LNCaP clone FGC (cell line): Measurements from ENCODE around the gene SAMD11.

Source experiments
- DNase-seq: peaks from one replicate; pipeline ENCODE4 v3.0.0-alpha.2; 2011; ENCODE audit warnings: low read depth
- H3K4me3 ChIP-seq: 2 replicates; pipeline ENCODE4 v1.5.1; 2011; ENCODE audit warnings: mild to moderate bottlenecking, low read depth, low read length, control low read depth
- TF ChIP-seq, protein P1 (sequence below): IDR thresholded peaks from 2 replicates; pipeline ENCODE4 v1.5.1; 2012; ENCODE audit warnings: mild to moderate bottlenecking; ENCODE audit not compliant: control insufficient read depth, insufficient read depth; ENCODE audit errors: extremely low read depth

The SAMD11 gene

DNA sequence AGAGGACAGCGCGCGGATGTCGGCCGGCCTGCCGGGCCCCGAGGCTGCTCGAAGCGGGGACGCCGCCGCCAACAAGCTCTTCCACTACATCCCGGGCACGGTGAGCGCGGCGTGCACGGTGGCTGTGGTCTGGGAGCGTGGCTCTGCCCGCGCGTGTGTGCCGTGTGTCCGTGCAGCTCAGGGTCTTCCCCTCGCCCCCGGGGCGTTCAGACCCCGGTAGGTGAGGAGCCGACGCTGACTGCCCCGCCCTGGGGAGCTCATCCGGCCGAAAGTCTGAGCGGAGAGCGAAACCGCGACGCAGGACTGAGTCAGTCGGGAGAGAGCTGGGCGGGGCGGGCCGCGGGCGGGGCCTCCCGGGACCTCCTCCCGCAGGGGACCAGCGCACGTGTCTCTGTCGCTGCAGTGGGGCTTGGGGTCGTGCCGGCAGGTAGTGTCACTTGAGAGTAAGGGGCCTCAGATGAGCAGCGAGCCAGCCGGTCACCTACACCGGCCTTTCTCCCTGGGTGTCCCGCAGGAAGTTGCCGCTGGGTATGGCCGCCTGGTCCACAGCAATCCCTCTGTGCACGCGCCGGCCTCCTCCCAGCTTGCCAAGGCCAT is 43.1 kb downstream of the SAMD11 start:
- TF ChIP-seq, protein P1, sequence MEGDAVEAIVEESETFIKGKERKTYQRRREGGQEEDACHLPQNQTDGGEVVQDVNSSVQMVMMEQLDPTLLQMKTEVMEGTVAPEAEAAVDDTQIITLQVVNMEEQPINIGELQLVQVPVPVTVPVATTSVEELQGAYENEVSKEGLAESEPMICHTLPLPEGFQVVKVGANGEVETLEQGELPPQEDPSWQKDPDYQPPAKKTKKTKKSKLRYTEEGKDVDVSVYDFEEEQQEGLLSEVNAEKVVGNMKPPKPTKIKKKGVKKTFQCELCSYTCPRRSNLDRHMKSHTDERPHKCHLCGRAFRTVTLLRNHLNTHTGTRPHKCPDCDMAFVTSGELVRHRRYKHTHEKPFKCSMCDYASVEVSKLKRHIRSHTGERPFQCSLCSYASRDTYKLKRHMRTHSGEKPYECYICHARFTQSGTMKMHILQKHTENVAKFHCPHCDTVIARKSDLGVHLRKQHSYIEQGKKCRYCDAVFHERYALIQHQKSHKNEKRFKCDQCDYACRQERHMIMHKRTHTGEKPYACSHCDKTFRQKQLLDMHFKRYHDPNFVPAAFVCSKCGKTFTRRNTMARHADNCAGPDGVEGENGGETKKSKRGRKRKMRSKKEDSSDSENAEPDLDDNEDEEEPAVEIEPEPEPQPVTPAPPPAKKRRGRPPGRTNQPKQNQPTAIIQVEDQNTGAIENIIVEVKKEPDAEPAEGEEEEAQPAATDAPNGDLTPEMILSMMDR = no peak
- peak overlapping the region; percentile 82 for H3K4me3 ChIP-seq
- DNase-seq = no peak

DNA sequence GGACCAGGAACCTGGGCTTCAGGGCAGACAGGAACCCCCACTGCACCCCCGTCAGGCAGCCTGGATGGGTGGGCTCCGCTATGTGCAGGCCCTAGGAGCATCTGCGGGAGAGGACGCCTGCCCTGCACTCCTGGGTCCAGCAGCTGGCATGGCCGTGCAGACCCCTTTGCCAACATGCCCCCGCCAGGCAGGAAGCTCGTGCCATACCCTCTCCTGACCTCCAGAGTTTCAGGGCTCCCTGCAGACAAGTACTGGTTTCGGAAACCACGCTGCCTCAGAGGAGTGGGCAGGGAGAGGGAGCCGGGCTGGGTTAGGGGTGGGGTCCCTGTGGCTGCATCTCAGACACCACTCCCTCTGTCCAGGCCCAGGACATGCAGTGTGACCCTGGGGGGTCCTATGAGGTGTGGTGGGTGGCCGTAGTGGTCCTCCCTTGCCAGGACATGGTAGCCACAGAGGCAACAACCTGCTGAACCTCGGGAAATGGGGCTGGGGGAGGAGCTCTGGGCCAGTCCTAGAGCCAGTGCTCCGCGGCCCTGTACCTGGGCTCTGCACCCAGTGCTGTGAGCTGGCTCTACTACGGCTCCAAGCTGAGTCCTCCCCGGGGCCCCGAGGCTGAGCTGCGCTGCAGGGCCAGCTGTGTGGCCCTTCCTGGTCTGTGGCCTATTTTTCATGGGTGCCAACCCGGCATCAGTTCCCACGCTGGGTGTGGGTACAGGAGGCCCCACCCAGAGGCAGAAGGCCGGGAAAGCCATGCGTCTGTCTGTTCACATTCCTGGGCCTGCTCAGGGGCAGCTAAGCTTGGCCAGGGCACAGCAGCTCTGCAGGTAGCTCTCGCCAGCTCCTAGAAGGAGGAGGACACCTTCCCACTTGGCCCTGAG is 44.0 kb downstream of the SAMD11 start:
- TF ChIP-seq, protein P1 = no peak
- peak overlapping the region; percentile 82 for H3K4me3 ChIP-seq
- no peak for DNase-seq

DNA sequence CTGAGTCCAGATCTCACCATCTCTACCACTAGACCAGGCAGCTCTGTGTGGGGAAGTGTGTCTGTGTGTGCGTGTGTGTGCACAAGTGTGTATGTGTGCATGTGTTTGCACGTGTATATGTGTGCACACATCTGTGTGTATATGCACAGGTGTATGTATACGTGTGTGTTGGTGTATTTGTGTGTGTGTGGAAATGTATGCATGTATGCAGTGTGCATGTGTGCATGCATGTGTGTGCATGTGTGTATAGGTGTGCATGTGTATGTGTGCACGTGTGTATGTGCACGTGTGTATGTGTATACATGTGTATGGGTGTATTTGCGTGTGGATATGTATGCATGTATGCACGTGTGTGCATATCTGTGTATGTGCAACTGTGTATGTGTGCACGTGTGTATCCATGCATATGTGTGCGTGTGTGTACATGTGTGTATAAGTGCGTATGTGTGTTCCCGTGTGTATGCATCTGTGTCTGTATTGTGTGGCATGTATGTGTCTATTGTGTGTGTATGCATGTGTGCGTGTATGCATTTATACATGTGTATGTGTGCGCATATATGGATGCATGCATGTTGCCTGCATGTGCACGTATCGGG is 45.6 kb downstream of the SAMD11 start:
- TF ChIP-seq, protein P1 = no peak
- H3K4me3 ChIP-seq = no peak overlapping the region
- DNase-seq = no peak

DNA sequence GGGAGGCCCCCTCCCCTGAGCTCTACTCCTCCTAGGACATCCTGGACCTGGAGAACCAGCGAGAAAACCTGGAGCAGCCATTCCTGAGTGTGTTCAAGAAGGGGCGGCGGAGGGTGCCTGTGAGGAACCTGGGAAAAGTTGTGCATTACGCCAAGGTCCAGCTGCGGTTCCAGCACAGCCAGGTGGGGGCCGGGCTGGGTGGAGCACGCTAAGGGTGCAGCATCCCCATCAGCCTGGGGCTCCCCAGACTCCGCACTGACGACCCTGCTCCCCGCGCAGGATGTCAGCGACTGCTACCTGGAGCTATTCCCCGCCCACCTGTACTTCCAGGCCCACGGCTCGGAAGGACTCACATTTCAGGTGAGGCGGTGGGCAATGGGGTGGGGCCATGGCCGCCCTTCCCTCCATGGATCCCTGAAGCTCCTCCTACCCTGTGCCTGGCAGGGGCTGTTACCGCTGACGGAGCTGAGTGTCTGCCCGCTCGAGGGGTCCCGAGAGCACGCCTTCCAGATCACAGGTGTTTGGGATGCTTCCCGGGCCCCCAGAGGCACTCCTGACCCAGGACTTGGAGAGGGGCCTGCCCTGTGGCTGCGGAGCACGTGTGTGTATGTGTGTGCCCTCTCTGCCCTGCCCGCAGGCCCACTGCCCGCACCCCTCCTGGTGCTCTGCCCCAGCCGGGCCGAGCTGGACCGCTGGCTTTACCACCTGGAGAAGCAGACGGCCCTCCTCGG is 46.7 kb downstream of the SAMD11 start:
- no peak for DNase-seq
- TF ChIP-seq, protein P1 = no peak
- H3K4me3 ChIP-seq = no peak overlapping the region

DNA sequence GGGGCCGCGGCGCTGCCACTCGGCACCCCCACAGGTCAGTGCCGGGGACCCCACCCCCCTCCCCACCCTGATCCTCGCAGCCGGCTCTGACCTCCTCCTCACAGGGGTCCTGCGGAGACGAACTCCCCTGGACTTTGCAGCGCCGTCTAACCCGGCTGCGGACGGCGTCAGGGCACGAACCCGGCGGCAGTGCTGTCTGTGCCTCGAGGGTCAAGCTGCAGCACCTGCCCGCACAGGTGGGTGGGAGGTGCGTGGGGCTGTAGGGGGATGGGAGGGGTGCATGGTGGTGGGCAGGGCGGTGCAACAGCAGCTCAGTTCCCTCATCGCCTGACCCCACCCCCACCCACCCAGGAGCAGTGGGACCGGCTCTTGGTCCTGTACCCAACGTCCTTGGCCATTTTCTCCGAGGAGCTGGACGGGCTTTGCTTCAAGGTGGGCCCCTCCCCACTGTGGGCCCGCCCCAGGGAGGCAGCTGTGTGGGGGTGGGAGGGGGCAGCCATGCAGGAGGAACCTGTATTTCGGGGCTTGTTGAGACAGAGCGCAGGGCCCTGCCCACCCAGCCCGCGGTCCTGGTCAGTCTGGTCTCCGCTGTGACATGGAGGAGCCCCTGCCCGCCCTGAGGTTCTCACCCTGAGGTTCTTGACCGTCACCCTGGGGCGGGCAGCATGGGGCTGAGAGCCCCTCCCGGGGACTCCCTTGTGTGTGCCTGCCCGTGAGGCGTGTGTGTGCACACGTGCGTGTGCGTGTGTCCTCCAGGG is 47.4 kb downstream of the SAMD11 start:
- no peak overlapping the region for H3K4me3 ChIP-seq
- DNase-seq = no peak
- TF ChIP-seq, protein P1 = no peak

DNA sequence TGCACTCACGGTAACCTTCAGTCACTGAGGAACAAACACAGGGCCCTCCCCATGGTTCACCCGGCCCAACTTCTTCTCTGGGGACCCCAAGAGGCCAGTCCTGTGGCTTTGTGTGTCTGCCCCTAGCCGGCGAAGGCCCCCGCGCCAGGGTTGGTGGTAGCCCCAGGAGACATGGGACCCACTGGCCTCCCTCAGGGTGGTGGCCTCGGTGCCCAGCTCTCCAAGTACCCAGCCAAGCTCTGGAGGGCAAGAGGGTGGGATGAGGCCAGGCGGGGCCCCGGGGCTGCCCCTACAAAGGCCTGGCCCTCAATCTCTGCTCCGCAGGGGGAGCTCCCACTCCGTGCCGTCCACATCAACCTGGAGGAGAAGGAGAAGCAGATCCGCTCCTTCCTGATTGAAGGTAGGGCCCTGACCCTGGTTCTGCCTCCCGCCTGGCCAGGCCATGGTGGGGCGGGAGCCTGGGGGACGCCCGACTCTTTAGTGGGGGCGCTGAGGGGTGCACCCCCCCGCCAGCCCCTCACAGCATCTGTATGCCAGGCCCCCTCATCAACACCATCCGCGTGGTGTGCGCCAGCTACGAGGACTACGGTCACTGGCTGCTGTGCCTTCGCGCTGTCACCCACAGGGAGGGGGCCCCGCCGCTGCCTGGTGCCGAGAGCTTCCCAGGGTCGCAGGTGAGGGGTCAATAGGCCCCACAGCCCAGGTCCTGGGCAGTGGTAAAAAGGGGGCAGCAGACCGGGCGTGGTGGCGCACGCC is 48.2 kb downstream of the SAMD11 start:
- TF ChIP-seq, protein P1 = no peak
- no peak overlapping the region for H3K4me3 ChIP-seq
- DNase-seq = no peak
